GM23248 (cell line): Measurements from ENCODE around the gene CAMK1D.

Experiments
- EZH2 ChIP-seq: fragments of 200-600 bp; sonication (generic); IDR thresholded peaks from 2 replicates; pipeline ENCODE4 v1.6.1; 2018; ENCODE audit warnings: antibody characterized with exemption, mild to moderate bottlenecking; ENCODE audit not compliant: insufficient read depth, poor library complexity, severe bottlenecking
- EZH2phosphoT487 ChIP-seq: fragments of 200-600 bp; sonication (generic); IDR thresholded peaks from 2 replicates; pipeline ENCODE4 v1.6.1; 2018; ENCODE audit warnings: antibody characterized with exemption, moderate library complexity, mild to moderate bottlenecking, low read depth; ENCODE audit not compliant: insufficient read depth

GRCh38 chr10:12438919-12439692 is 89.8 kb downstream of the CAMK1D start:
- TF ChIP-seq EZH2 (no peak), EZH2phosphoT487 (no peak)
